Activated CD8-positive, alpha-beta memory T cell treated with anti-CD3 and anti-CD28 coated beads, Interleukin-2, amount 10 ng/mL, durations not matched to agents 7 days and 5 days (primary cell): ENCODE results near the gene HOXA2. TPM values are rescaled to one million over a fixed set of nuclear protein-coding genes. Genes with fewer than 3 reads are reported as not detected.

Experiments used
- ATAC-seq: fragments of 150-1000 bp; cut with Tn5 transposase; one replicate; pipeline ENCODE4 v1.10.0; 2021; ENCODE audit warnings: moderate library complexity
- CTCF ChIA-PET: fragments of 350-600 bp; sonication (Branson Sonifier 250); formaldehyde crosslinking; loops from one replicate; lab custom pipeline; 2021; ENCODE audit warnings: antibody characterized with exemption; lab: Charles Lee
- DNase-seq: peaks from one replicate; pipeline ENCODE4 v3.0.0-alpha.2; 2020
- H3K27ac Mint-ChIP-seq: one replicate; pipeline ENCODE4 v1.8.0; 2021; ENCODE audit warnings: mild to moderate bottlenecking, mixed read lengths
- H3K27me3 Mint-ChIP-seq: one replicate; pipeline ENCODE4 v1.8.0; 2021; ENCODE audit warnings: mixed read lengths
- H3K36me3 Mint-ChIP-seq: one replicate; pipeline ENCODE4 v1.8.0; 2021; ENCODE audit warnings: mild to moderate bottlenecking, mixed read lengths
- H3K4me1 Mint-ChIP-seq: one replicate; pipeline ENCODE4 v1.8.0; 2021; ENCODE audit warnings: mixed read lengths
- H3K4me3 Mint-ChIP-seq: one replicate; pipeline ENCODE4 v1.8.0; 2021; ENCODE audit warnings: mild to moderate bottlenecking, moderate library complexity, mixed read lengths
- H3K9me3 Mint-ChIP-seq: one replicate; pipeline ENCODE4 v1.8.0; 2022; ENCODE audit warnings: low read depth, mixed read lengths
- total RNA-seq, 2 experiments: library from RNA; stranded (reverse); gene quantifications; one replicate each; pipeline ENCODE4 v1.2.3, GENCODE V29; 2021

The HOXA2 gene
- total RNA-seq, 2 experiments from 2014 or later = not detected

GRCh38 chr7:27066148-27066547 lies 36.3 kb downstream of the HOXA2 start:
- no peak overlapping the region for H3K27ac Mint-ChIP-seq
- CTCF ChIA-PET = no interaction called here
- no peaks in the 10 kb centered on the region for H3K27me3 Mint-ChIP-seq
- ATAC-seq (no peak), DNase-seq (no peak)
- no peaks in the 10 kb centered on the region for H3K36me3 Mint-ChIP-seq
- no peak overlapping the region for H3K4me3 Mint-ChIP-seq
- H3K4me1 Mint-ChIP-seq = no peaks in the 10 kb centered on the region
- no peaks in the 10 kb centered on the region for H3K9me3 Mint-ChIP-seq

- Mint-ChIP-seq H3K9me3 (no peaks in the 10 kb centered on the region), H3K36me3 (no peaks in the 10 kb centered on the region), H3K27me3 (peaks cover 4% of the 10 kb centered on the region), H3K4me1 (no peaks in the 10 kb centered on the region), H3K27ac (no peak overlapping the region), H3K4me3 (no peak overlapping the region)
- DNase-seq (no peak), ATAC-seq (no peak)
- CTCF ChIA-PET = no interaction called here
These were observed 36.8 kb downstream of the HOXA2 start for GRCh38 chr7:27065709-27066108.

- no peak overlapping the region for H3K4me3 Mint-ChIP-seq
- H3K9me3 Mint-ChIP-seq = no peaks in the 10 kb centered on the region
- no peaks in the 10 kb centered on the region for H3K4me1 Mint-ChIP-seq
- H3K27me3 Mint-ChIP-seq = peaks cover 14% of the 10 kb centered on the region
- H3K36me3 Mint-ChIP-seq = no peaks in the 10 kb centered on the region
- H3K27ac Mint-ChIP-seq = no peak overlapping the region
- CTCF ChIA-PET = no interaction called here
- ATAC-seq = no peak
- no peak for DNase-seq
These were observed 37.8 kb downstream of the HOXA2 start for GRCh38 chr7:27064661-27065060.

GRCh38 chr7:27064159-27064558 lies 38.3 kb downstream of the HOXA2 start:
- H3K36me3 Mint-ChIP-seq = no peaks in the 10 kb centered on the region
- no peak for DNase-seq

GRCh38 chr7:27062946-27063345 lies 39.5 kb downstream of the HOXA2 start:
- H3K9me3 Mint-ChIP-seq = no peaks in the 10 kb centered on the region
- H3K27ac Mint-ChIP-seq = no peak overlapping the region
- peaks cover 21% of the 10 kb centered on the region for H3K27me3 Mint-ChIP-seq
- DNase-seq = no peak
- H3K4me1 Mint-ChIP-seq = no peaks in the 10 kb centered on the region
- no peaks in the 10 kb centered on the region for H3K36me3 Mint-ChIP-seq
- CTCF ChIA-PET = no interaction called here
- no peak overlapping the region for H3K4me3 Mint-ChIP-seq
- no peak for ATAC-seq

More at GRCh38 chr7:27064159-27064558, 38.3 kb downstream of the HOXA2 start:
- H3K27ac Mint-ChIP-seq = no peak overlapping the region
- CTCF ChIA-PET = no interaction called here
- no peaks in the 10 kb centered on the region for H3K4me1 Mint-ChIP-seq
- H3K27me3 Mint-ChIP-seq = peaks cover 19% of the 10 kb centered on the region
- no peak for ATAC-seq
- H3K4me3 Mint-ChIP-seq = no peak overlapping the region
- no peaks in the 10 kb centered on the region for H3K9me3 Mint-ChIP-seq

GRCh38 chr7:27053153-27053552 lies 49.3 kb downstream of the HOXA2 start:
- H3K36me3 Mint-ChIP-seq = no peaks in the 10 kb centered on the region
- H3K9me3 Mint-ChIP-seq = no peaks in the 10 kb centered on the region
- CTCF ChIA-PET = no interaction called here
- ATAC-seq (no peak), DNase-seq (no peak)
- no peak overlapping the region for H3K4me3 Mint-ChIP-seq
- peaks cover 3% of the 10 kb centered on the region for H3K27me3 Mint-ChIP-seq
- no peaks in the 10 kb centered on the region for H3K4me1 Mint-ChIP-seq
- no peak overlapping the region for H3K27ac Mint-ChIP-seq

GRCh38 chr7:27051451-27051850 lies 51.0 kb downstream of the HOXA2 start:
- Mint-ChIP-seq H3K27ac (no peak overlapping the region), H3K4me1 (no peaks in the 10 kb centered on the region), H3K4me3 (no peak overlapping the region), H3K27me3 (peaks cover 3% of the 10 kb centered on the region), H3K36me3 (no peaks in the 10 kb centered on the region), H3K9me3 (no peaks in the 10 kb centered on the region)
- CTCF ChIA-PET = no interaction called here
- no peak for ATAC-seq
- no peak for DNase-seq

Other genes starting within 250 kb of the HOXA2 start
- 10 to 100 TPM; 18.6 to 21.3 TPM for gene SKAP2, start 238.1 kb downstream of the HOXA2 start, total RNA-seq
- under 1 TPM; 0.28 to 0.76 TPM for gene HOXA1, start 6.7 kb downstream of the HOXA2 start, total RNA-seq
- not detected for gene HOXA4, start 28.1 kb upstream of the HOXA2 start, total RNA-seq
- not detected for gene HOXA5, start 41.0 kb upstream of the HOXA2 start, total RNA-seq
- not detected for gene HOXA6, start 45.1 kb upstream of the HOXA2 start, total RNA-seq
- gene HOXA3, start 49.9 kb upstream of the HOXA2 start, total RNA-seq = not detected
- gene HOXA7, start 54.0 kb upstream of the HOXA2 start, total RNA-seq = not detected
- gene HOXA9, start 62.9 kb upstream of the HOXA2 start, total RNA-seq = not detected
- not detected for gene HOXA10, start 71.6 kb upstream of the HOXA2 start, total RNA-seq
- gene HOXA11, start 82.5 kb upstream of the HOXA2 start, total RNA-seq = not detected
- gene HOXA13, start 97.4 kb upstream of the HOXA2 start, total RNA-seq = not detected
- not detected for gene EVX1, start 140.1 kb upstream of the HOXA2 start, total RNA-seq